Smooth muscle cell (in vitro differentiated cells): Measurements from ENCODE around the gene UBN2. TPM values are rescaled to one million over a fixed set of nuclear protein-coding genes. Genes with fewer than 3 reads are reported as not detected.
"Not testable (repeated sequence)": the region's sequence is repeated elsewhere in the genome, so short reads cannot be mapped to it uniquely, and the experiment has no call there.

Experiments
- DNase-seq: peaks from one replicate; lab custom pipeline; 2025; ENCODE audit not compliant: unreplicated experiment; lab: John Stamatoyannopoulos, UW
- H2AFZ ChIP-seq: fragments of 200-600 bp; sonication (generic); 2 replicates; pipeline ENCODE4 v1.6.0; 2016; ENCODE audit warnings: antibody characterized with exemption, low read depth, mild to moderate bottlenecking
- H3F3A ChIP-seq: fragments of 200-600 bp; sonication (generic); 2 replicates; pipeline ENCODE4 v1.6.0; 2017; ENCODE audit warnings: antibody characterized with exemption, low read depth
- H3K27ac ChIP-seq: fragments of 200-600 bp; sonication (generic); 2 replicates; pipeline ENCODE4 v1.5.1; 2016; ENCODE audit warnings: low read depth, mild to moderate bottlenecking
- H3K27me3 ChIP-seq: fragments of 200-600 bp; sonication (generic); 2 replicates; pipeline ENCODE4 v1.6.1; 2016; ENCODE audit warnings: low read depth, mild to moderate bottlenecking
- H3K36me3 ChIP-seq: fragments of 200-600 bp; sonication (generic); 2 replicates; pipeline ENCODE4 v1.5.1; 2016; ENCODE audit warnings: low read depth
- H3K4me1 ChIP-seq: fragments of 200-600 bp; sonication (generic); 2 replicates; pipeline ENCODE4 v1.5.1; 2016; ENCODE audit warnings: low read depth
- H3K4me2 ChIP-seq: fragments of 200-600 bp; sonication (generic); 2 replicates; pipeline ENCODE4 v1.6.0; 2016; ENCODE audit warnings: mild to moderate bottlenecking
- H3K4me3 ChIP-seq: fragments of 200-600 bp; sonication (generic); 2 replicates; pipeline ENCODE4 v1.5.1; 2016; ENCODE audit warnings: mild to moderate bottlenecking
- H3K79me2 ChIP-seq: fragments of 200-600 bp; sonication (generic); 2 replicates; pipeline ENCODE4 v1.6.0; 2016; ENCODE audit warnings: low read depth, mild to moderate bottlenecking
- H3K9ac ChIP-seq: fragments of 200-600 bp; sonication (generic); 2 replicates; pipeline ENCODE4 v1.6.0; 2016; ENCODE audit warnings: low read depth
- H3K9me3 ChIP-seq: fragments of 200-600 bp; sonication (generic); replicated peaks from 2 replicates; pipeline ENCODE4 v1.5.1; 2016; ENCODE audit warnings: low read depth
- H4K20me1 ChIP-seq: fragments of 200-600 bp; sonication (generic); 2 replicates; pipeline ENCODE4 v1.6.0; 2016; ENCODE audit warnings: low read depth
- WGBS: methylation state at CpG from one replicate; pipeline ENCODE4 v1.1.7; 2016; ENCODE audit warnings: low lambda C conversion rate; 5-methylcytosine and 5-hydroxymethylcytosine counted together
- polyA plus RNA-seq: library from polyadenylated mRNA; unstranded; fragments of >200 nt; fragmentation: Nextera tagmentation; extraction: Ambion mirVana; gene quantifications from 2 replicates; pipeline ENCODE4 v1.2.1, GENCODE V29; 2016
- total RNA-seq: library from RNA; depleted of rRNA; stranded (reverse); fragments of >200 nt; gene quantifications from 2 replicates; pipeline ENCODE4 v1.2.3, GENCODE V29; 2014
- TF ChIP-seq, protein P1 (sequence below): fragments of 200-600 bp; sonication (generic); IDR thresholded peaks from 2 replicates; pipeline ENCODE4 v1.5.1; 2017; ENCODE audit warnings: borderline replicate concordance, mild to moderate bottlenecking, antibody characterized with exemption; ENCODE audit not compliant: insufficient read depth, poor library complexity, severe bottlenecking

UBN2 gene
- total and polyA plus RNA-seq, 2 experiments from 2014 or later = 2.5 to 13.4 TPM

DNA sequence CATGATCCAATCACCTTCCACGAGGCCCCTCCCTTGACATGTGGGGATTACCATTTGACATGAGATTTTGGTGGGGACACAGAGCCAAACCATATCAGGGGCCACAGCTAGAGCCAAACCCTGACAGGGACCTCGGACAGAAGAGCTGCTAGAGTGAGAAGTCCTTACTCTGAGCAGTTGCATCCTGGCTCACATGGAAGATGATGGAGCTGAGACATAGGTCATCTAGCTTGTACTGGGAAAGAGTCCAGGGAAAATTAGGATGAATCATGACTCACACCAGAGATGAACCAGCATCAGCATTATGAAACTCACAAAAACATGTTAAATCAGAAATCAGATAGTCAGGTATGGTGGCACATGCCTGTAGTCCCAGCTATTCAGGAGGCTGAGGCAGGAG is 97.3 kb downstream of the UBN2 start:
- no peak overlapping the region for H3K4me3 ChIP-seq
- H3K27ac ChIP-seq = no peak overlapping the region
- TF ChIP-seq, protein P1, sequence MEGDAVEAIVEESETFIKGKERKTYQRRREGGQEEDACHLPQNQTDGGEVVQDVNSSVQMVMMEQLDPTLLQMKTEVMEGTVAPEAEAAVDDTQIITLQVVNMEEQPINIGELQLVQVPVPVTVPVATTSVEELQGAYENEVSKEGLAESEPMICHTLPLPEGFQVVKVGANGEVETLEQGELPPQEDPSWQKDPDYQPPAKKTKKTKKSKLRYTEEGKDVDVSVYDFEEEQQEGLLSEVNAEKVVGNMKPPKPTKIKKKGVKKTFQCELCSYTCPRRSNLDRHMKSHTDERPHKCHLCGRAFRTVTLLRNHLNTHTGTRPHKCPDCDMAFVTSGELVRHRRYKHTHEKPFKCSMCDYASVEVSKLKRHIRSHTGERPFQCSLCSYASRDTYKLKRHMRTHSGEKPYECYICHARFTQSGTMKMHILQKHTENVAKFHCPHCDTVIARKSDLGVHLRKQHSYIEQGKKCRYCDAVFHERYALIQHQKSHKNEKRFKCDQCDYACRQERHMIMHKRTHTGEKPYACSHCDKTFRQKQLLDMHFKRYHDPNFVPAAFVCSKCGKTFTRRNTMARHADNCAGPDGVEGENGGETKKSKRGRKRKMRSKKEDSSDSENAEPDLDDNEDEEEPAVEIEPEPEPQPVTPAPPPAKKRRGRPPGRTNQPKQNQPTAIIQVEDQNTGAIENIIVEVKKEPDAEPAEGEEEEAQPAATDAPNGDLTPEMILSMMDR = no peak
- 62% methylated on average over 2 of the region's 2 CpGs for WGBS
- H3F3A ChIP-seq = no peaks in the 10 kb centered on the region
- no peak overlapping the region for H2AFZ ChIP-seq
- no peaks in the 10 kb centered on the region for H4K20me1 ChIP-seq
- H3K36me3 ChIP-seq = no peaks in the 10 kb centered on the region
- no peaks in the 10 kb centered on the region for H3K9me3 ChIP-seq
- no peak for DNase-seq
- H3K9ac ChIP-seq = no peak overlapping the region
- no peak overlapping the region for H3K4me2 ChIP-seq
- no peaks in the 10 kb centered on the region for H3K79me2 ChIP-seq
- no peaks in the 10 kb centered on the region for H3K27me3 ChIP-seq
- no peaks in the 10 kb centered on the region for H3K4me1 ChIP-seq

DNA sequence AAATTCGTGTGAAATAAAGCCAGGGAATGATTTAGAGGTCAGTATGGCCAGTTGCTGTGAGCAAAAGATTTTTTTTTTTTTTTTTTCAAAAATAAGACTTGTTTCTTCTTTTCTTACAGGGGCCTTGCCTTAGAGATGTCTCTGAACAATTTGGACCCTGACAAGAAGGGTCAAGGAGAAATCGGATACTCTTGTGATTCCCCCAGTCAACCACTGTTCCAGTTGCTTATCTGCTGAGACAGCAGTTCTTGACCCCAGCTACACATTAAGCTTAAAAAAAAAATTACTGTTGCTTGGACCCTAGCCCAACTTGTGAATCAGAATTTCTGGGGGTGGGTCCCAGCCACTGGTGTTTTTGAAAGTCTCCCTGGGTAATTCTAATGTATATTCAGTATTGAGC is 98.1 kb downstream of the UBN2 start:
- Histone ChIP-seq H3K27ac (no peak overlapping the region), H3K36me3 (no peaks in the 10 kb centered on the region), H3K9me3 (no peaks in the 10 kb centered on the region), H3K9ac (no peak overlapping the region), H3K27me3 (no peaks in the 10 kb centered on the region), H2AFZ (no peak overlapping the region), H3F3A (no peaks in the 10 kb centered on the region), H4K20me1 (no peaks in the 10 kb centered on the region), H3K79me2 (no peaks in the 10 kb centered on the region), H3K4me1 (no peaks in the 10 kb centered on the region), H3K4me3 (no peak overlapping the region), H3K4me2 (no peak overlapping the region)
- TF ChIP-seq, protein P1 = no peak
- DNase-seq = no peak
- WGBS = 90% methylated on average over 2 of the region's 2 CpGs

DNA sequence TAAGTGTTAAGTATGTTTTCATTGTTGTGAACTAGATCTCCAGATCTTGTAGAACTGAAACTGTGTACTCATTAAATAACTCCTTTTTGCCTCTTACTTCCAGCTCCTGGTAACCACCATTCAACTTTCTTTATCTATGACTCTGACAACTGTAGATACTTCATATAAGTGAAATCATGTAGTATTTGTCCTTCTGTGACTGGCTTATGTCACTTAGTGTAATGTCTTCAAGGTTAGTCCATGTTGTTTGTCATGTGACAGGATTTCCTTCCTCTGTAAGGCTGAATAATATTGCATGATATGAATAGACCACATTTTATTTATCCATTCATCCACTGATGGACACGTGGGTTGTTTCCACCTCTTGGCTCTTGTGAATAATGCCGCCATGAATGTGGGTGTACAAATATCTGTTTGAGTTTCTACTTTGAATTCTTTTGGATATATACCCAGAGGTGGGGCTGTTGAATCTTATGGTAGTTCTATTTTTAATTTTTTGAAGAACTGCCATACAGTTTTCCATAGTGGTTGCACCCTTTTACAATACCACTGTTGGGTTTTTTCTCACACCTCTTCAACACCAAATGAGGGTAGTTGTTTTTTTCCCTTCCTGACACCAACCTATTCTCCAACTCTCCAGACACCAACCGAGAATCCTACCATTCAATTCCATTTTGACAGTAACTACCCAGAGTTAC is 99.4 kb downstream of the UBN2 start:
- WGBS = 93% methylated on average over 3 of the region's 3 CpGs
- Histone ChIP-seq H4K20me1 (no peaks in the 10 kb centered on the region), H3K79me2 (no peaks in the 10 kb centered on the region), H3K9me3 (no peaks in the 10 kb centered on the region), H3K36me3 (no peaks in the 10 kb centered on the region), H3K4me3 (no peak overlapping the region), H3K27ac (no peak overlapping the region), H2AFZ (no peak overlapping the region), H3K9ac (no peak overlapping the region), H3K4me2 (no peak overlapping the region), H3K4me1 (no peaks in the 10 kb centered on the region), H3K27me3 (no peaks in the 10 kb centered on the region), H3F3A (no peaks in the 10 kb centered on the region)
- TF ChIP-seq, protein P1 = no peak
- DNase-seq = no peak

DNA sequence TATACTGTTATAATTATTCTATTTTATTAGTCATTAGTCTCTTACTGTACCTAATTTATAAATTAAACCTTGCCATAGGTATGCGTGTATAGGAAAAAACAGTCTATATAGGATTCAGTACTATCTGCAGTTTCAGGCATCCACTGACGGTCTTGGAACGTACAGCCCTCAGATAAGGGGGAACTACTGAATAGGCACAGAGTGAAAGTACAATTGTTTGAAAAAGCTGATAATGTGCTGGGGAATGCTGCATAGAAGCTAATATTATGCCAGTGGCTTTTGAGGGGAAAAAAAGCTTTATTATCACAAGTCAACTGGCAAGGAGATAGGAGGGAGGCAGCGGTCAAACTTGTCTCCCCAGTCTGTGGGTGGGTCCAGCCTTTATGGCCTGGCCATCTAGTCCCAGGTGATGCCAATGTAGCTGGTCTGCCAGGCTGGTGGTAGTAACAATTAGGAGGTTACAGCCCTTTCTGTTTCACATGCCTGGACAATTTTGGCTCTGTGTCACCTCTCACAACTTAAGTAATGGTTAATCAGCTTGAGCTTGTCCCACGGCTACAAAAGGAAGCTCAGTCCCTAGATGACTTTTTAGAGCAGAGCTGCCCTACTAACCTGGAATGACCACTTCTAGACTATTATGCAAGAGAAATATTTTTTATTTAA is 101.8 kb downstream of the UBN2 start:
- 81% methylated on average over 5 of the region's 5 CpGs for WGBS
- Histone ChIP-seq H3F3A (no peaks in the 10 kb centered on the region), H2AFZ (no peak overlapping the region), H3K36me3 (no peaks in the 10 kb centered on the region), H3K4me1 (no peaks in the 10 kb centered on the region), H3K9ac (no peak overlapping the region), H3K27ac (no peak overlapping the region), H3K4me3 (no peak overlapping the region), H3K27me3 (no peaks in the 10 kb centered on the region), H3K79me2 (no peaks in the 10 kb centered on the region), H3K4me2 (no peak overlapping the region), H4K20me1 (no peaks in the 10 kb centered on the region), H3K9me3 (no peaks in the 10 kb centered on the region)
- TF ChIP-seq, protein P1 = no peak
- no peak for DNase-seq

DNA sequence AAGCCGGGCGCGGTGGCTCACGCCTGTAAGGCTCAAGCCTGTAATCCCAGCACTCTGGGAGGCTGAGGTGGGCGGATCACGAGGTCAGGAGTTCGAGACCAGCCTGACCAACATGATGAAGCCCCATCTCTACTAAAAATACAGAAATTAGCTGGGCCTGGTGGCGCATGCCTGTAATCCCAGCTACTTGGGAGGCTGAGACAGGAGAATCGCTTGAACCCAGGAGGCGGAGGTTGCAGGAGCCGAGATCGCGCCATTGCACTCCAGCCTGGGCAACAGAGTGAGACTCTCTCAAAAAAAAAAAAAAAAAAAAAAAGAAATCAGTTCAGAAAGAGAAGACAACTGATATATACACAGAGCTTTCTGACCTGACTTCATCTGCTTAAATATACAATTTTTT is 102.4 kb downstream of the UBN2 start:
- H3K79me2 ChIP-seq, H3K9ac ChIP-seq, H2AFZ ChIP-seq, H3K27ac ChIP-seq, H3K27me3 ChIP-seq, H3K9me3 ChIP-seq, H3K4me1 ChIP-seq, H3K4me3 ChIP-seq, H3K36me3 ChIP-seq, H3K4me2 ChIP-seq, H3F3A ChIP-seq, DNase-seq, H4K20me1 ChIP-seq: not testable (repeated sequence)
- 97% methylated on average over 13 of the region's 13 CpGs for WGBS
